K562 (cell line): ENCODE data around the gene TMEM208. TPM values are rescaled to one million over a fixed set of nuclear protein-coding genes. Genes with fewer than 3 reads are reported as not detected.
A peak's percentile ranks its signal among the peaks of the same experiment; 100 is the strongest.

Source experiments
- ARNT ChIP-seq, 2 experiments: fragments of 450-650 bp; IDR thresholded peaks; 2 replicates each; pipeline ENCODE4 v1.6.1; 2016; ENCODE audit warnings: mild to moderate bottlenecking in 1 of 2
- CAMTA2 ChIP-seq: fragments of 250-450 bp; sonication (Bioruptor Pico); conservative IDR thresholded peaks from 2 replicates; pipeline ENCODE4 v1.5.1; 2022
- DDX20 ChIP-seq: fragments of 450-650 bp; IDR thresholded peaks from 2 replicates; pipeline ENCODE4 v1.6.1; 2016; ENCODE audit warnings: missing genetic modification characterization, low read depth, mild to moderate bottlenecking, missing compliant biosample characterization, moderate library complexity
- GATAD2A ChIP-seq: fragments of 450-650 bp; IDR thresholded peaks from 2 replicates; pipeline ENCODE4 v1.6.1; 2017
- ILK ChIP-seq: fragments of 450-650 bp; IDR thresholded peaks from 2 replicates; pipeline ENCODE4 v1.6.1; 2016; ENCODE audit warnings: missing genetic modification characterization, low read depth, mild to moderate bottlenecking, missing compliant biosample characterization, moderate library complexity, borderline replicate concordance
- KLF1 ChIP-seq: fragments of 450-650 bp; IDR thresholded peaks from 2 replicates; pipeline ENCODE4 v1.6.1; 2016; ENCODE audit warnings: missing genetic modification characterization, missing compliant biosample characterization
- MAZ ChIP-seq, 2 experiments: fragments of 450-650 bp in 1 of 2; sonication (generic) in 1 of 2; formaldehyde crosslinking; IDR thresholded peaks in 1 of 2; conservative IDR thresholded peaks in 1 of 2; 2 replicates each; pipeline versions ENCODE4 v1.4.0 to v1.5.0; 2020; ENCODE audit warnings: mild to moderate bottlenecking in 1 of 2, missing genetic modification reagents in 1 of 2
- MYBL2 ChIP-seq, 2 experiments: fragments of 450-650 bp in 1 of 2; sonication (generic) in 1 of 2; formaldehyde crosslinking in 1 of 2; IDR thresholded peaks; 2 replicates each; pipeline versions ENCODE4 v1.6.1 to v1.8.1; 2017 to 2022; ENCODE audit warnings: borderline replicate concordance in 1 of 2, inconsistent platforms in 1 of 2, low read depth in 1 of 2, mild to moderate bottlenecking in 1 of 2, missing genetic modification reagents in 1 of 2, moderate library complexity in 1 of 2
- MYNN ChIP-seq, 2 experiments: sonication (generic); formaldehyde crosslinking in 1 of 2; IDR thresholded peaks; 2 replicates each; pipeline versions ENCODE4 v1.5.0 to v1.6.1; 2016 to 2020; ENCODE audit warnings: antibody characterized with exemption in 1 of 2, missing genetic modification reagents in 1 of 2
- NBN ChIP-seq: fragments of 450-650 bp; IDR thresholded peaks from 2 replicates; pipeline ENCODE4 v1.6.1; 2016; ENCODE audit warnings: low read depth, mild to moderate bottlenecking
- NELFE ChIP-seq: IDR thresholded peaks from 2 replicates; pipeline ENCODE4 v1.6.1; 2011; ENCODE audit warnings: mild to moderate bottlenecking; ENCODE audit not compliant: insufficient read depth, insufficient read length
- NR1H2 ChIP-seq: sonication (generic); formaldehyde crosslinking; IDR thresholded peaks from 2 replicates; pipeline ENCODE4 v1.4.0; 2020; ENCODE audit warnings: mild to moderate bottlenecking, missing genetic modification reagents
- PATZ1 ChIP-seq: fragments of 250-450 bp; sonication (Bioruptor Pico); IDR thresholded peaks from 2 replicates; pipeline ENCODE4 v1.5.0; 2020; ENCODE audit warnings: mild to moderate bottlenecking, borderline replicate concordance
- POLR2AphosphoS5 ChIP-seq: IDR thresholded peaks from 2 replicates; pipeline ENCODE4 v1.6.1; 2011; ENCODE audit warnings: mild to moderate bottlenecking, low read depth, low read length, moderate library complexity; ENCODE audit not compliant: control insufficient read depth, insufficient read depth
- POLR3G ChIP-seq: IDR thresholded peaks from 2 replicates; pipeline ENCODE4 v1.6.1; 2011; ENCODE audit not compliant: insufficient read length, insufficient replicate concordance; ENCODE audit errors: extremely low read depth
- SLC30A9 ChIP-seq: fragments of 250-450 bp; sonication (Bioruptor Pico); IDR thresholded peaks from 2 replicates; pipeline ENCODE4 v1.8.0; 2022; ENCODE audit warnings: mild to moderate bottlenecking, moderate library complexity
- SNAPC5 ChIP-seq: fragments of 250-450 bp; sonication (Bioruptor Pico); IDR thresholded peaks from 2 replicates; pipeline ENCODE4 v1.8.0; 2021; ENCODE audit warnings: moderate library complexity, mild to moderate bottlenecking, inconsistent platforms
- ZBTB11 ChIP-seq, 3 experiments: fragments of 200-800 bp in 1 of 3; fragments of 250-450 bp in 1 of 3; fragments of 450-650 bp in 1 of 3; sonication (Bioruptor Pico) in 1 of 3; sonication (Bioruptor generic) in 1 of 3; formaldehyde crosslinking in 1 of 3; IDR thresholded peaks; 2 replicates each; pipeline versions ENCODE4 v1.6.1 to v1.8.0; 2016 to 2022; ENCODE audit warnings: mild to moderate bottlenecking in 2 of 3, missing genetic modification characterization in 2 of 3, missing compliant biosample characterization in 1 of 3, moderate library complexity in 1 of 3
- ZBTB33 ChIP-seq: sonication (generic); formaldehyde crosslinking; IDR thresholded peaks from 2 replicates; pipeline ENCODE4 v1.8.1; 2023; ENCODE audit warnings: mild to moderate bottlenecking, missing genetic modification reagents
- polyA plus RNA-seq, 8 experiments: library from polyadenylated mRNA; depleted of rRNA in 4 of 8; stranded (reverse) in 5 of 8; unstranded in 3 of 8; fragments of >200 nt; fragmentation: Nextera tagmentation in 2 of 8; fragmentation: Illumina TruSeq in 1 of 8; extraction: Ambion mirVana in 2 of 8; extraction: Trizol in 1 of 8; gene quantifications; 2 replicates each; pipeline versions ENCODE4 v1.2.1 to v1.2.3, GENCODE V29; 2011 to 2014; ENCODE audit warnings: inconsistent platforms in 1 of 8, missing spikeins in 1 of 8
- total RNA-seq, 7 experiments: library from RNA; depleted of rRNA in 6 of 7; stranded (reverse); fragments of >200 nt in 6 of 7; fragmentation: Illumina TruSeq in 2 of 7; extraction: Trizol in 2 of 7; gene quantifications; 2 replicates each; pipeline versions ENCODE4 v1.2.1 to v1.2.3, GENCODE V29; 2011 to 2021; ENCODE audit warnings: low replicate concordance in 1 of 7

TMEM208 gene
- total and polyA plus RNA-seq, 9 of the 15 experiments (the other 6 are each of a cell fraction or from before 2014, with no cell fraction given) = 31.8 to 239 (median 54.3) TPM

DNA sequence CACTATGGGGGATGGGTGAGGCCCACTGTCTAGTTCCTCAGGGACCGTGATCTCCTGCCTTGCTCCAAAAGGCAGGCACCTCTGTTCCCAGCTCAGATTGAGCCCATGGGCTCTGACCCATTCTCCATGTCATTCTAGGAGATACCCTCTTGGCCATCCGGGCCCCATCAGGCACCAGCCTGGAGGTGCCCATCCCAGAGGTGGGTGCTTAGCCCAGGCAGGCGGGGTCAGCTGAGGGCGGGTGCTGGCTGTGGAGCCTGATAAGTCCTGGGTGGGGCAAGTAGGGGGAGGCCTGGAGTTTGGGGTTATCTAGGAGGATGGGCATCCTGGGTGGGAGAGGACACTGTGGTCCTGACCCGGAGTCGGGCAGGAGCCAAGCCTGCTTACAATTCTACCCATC lies 32.7 kb upstream of the TMEM208 start (continued):
- TF ChIP-seq NELFE (no peak), ZBTB33 (CRISPR knock-in tag) (no peak), NR1H2 (CRISPR knock-in tag) (no peak), SNAPC5 (CRISPR knock-in tag) (no peak), POLR2AphosphoS5 (0 out of 2 replicates have a peak, but pooled peaks have one; percentile 15), POLR3G (no peak), NBN (no peak), MAZ (CRISPR knock-in tag; conservative IDR thresholded peaks at IDR 0.05 in 1 of 2, IDR thresholded peaks at IDR 0.05 in 1 of 2) (no peak; a peak in 1 of 4 replicates), MYNN (IDR thresholded peaks at IDR 0.05) (peak; percentile 51; the same call in 1 of the 2 replicates), MYNN (CRISPR knock-in tag; IDR thresholded peaks at IDR 0.05) (no peak), SLC30A9 (CRISPR knock-in tag) (no peak), ILK (no peak), CAMTA2 (CRISPR knock-in tag) (no peak), ZBTB11 (CRISPR knock-in tag; IDR thresholded peaks at IDR 0.05) (no peak), MYBL2 (IDR thresholded peaks at IDR 0.05; ENCODE audit: low read depth) (no peak), MYBL2 (CRISPR knock-in tag; IDR thresholded peaks at IDR 0.05; ENCODE audit: borderline replicate concordance) (no peak), DDX20 (no peak), PATZ1 (no peak), KLF1 (tag) (no peak), GATAD2A (no peak), ARNT (IDR thresholded peaks at IDR 0.05) (no peak)
